HG03139 (cell line): ENCODE results near the gene S100A8.

Experiments
- ATAC-seq: cut with Tn5 transposase; IDR thresholded peaks from one replicate; pipeline ENCODE4 v1.9.1; 2021; ENCODE audit not compliant: unreplicated experiment

S100A8 gene

GRCh38 chr1:153363641-153364040 lies 27.2 kb downstream of the S100A8 start:
- no peak for ATAC-seq

- no peak for ATAC-seq
Measured at GRCh38 chr1:153362187-153362775, 28.6 kb downstream of the S100A8 start.

GRCh38 chr1:153361480-153362109 lies 29.3 kb downstream of the S100A8 start:
- ATAC-seq = no peak

GRCh38 chr1:153360592-153361479 lies 30.0 kb downstream of the S100A8 start:
- no peak for ATAC-seq

GRCh38 chr1:153360190-153360589 lies 30.7 kb downstream of the S100A8 start:
- no peak for ATAC-seq

- ATAC-seq = no peak
Measured at GRCh38 chr1:153359241-153359640, 31.6 kb downstream of the S100A8 start.

- no peak for ATAC-seq
Measured at GRCh38 chr1:153358691-153358975, 32.2 kb downstream of the S100A8 start.

- no peak for ATAC-seq
Measured at GRCh38 chr1:153357853-153358690, 32.8 kb downstream of the S100A8 start, which contains the start of gene S100A9. S100A9 (plus strand) TSS chr1:153357854; CDS start chr1:153358284, 430 bp downstream.

GRCh38 chr1:153357076-153357852 lies 33.6 kb downstream of the S100A8 start:
- no peak for ATAC-seq

GRCh38 chr1:153356392-153357075 lies 34.3 kb downstream of the S100A8 start:
- no peak for ATAC-seq

- ATAC-seq = no peak
Measured at GRCh38 chr1:153355445-153356071, 35.3 kb downstream of the S100A8 start.

- no peak for ATAC-seq
Measured at GRCh38 chr1:153354515-153355193, 36.2 kb downstream of the S100A8 start.

GRCh38 chr1:153353226-153353947 lies 37.5 kb downstream of the S100A8 start:
- ATAC-seq = no peak

- no peak for ATAC-seq
Measured at GRCh38 chr1:153352523-153352922, 38.4 kb downstream of the S100A8 start.

- no peak for ATAC-seq
Measured at GRCh38 chr1:153350321-153350957, 40.4 kb downstream of the S100A8 start.

- no peak for ATAC-seq
Measured at GRCh38 chr1:153349363-153350320, 41.2 kb downstream of the S100A8 start.
